Stimulated activated CD8-positive, alpha-beta memory T cell treated with anti-CD3 and anti-CD28 coated beads, Interleukin-15, amount 100 ng/mL, for 1 hour (primary cell): ENCODE measurements around the gene CRYBG1.
"Not testable (repeated sequence)": the region's sequence is repeated elsewhere in the genome, so short reads cannot be mapped to it uniquely, and the experiment has no call there.

Experiments used
- DNase-seq: peaks from one replicate; pipeline ENCODE4 v3.0.0-alpha.2; 2020; ENCODE audit warnings: low read depth

The CRYBG1 gene

GRCh38 chr6:106588937-106589336, 228.4 kb downstream of the CRYBG1 start:
- not testable (repeated sequence) for DNase-seq

GRCh38 chr6:106591111-106591825, 230.8 kb downstream of the CRYBG1 start:
- DNase-seq: no peak

- no peak for DNase-seq
Measured at GRCh38 chr6:106599440-106599839, 238.9 kb downstream of the CRYBG1 start.

GRCh38 chr6:106600329-106600728, 239.8 kb downstream of the CRYBG1 start:
- no peak for DNase-seq

- DNase-seq: no peak
Measured at GRCh38 chr6:106608080-106608668, 247.7 kb downstream of the CRYBG1 start.

GRCh38 chr6:106609699-106610098, 249.2 kb downstream of the CRYBG1 start:
- no peak for DNase-seq

GRCh38 chr6:106611030-106611429, 250.5 kb downstream of the CRYBG1 start:
- DNase-seq: no peak

GRCh38 chr6:106612671-106613416, 252.3 kb downstream of the CRYBG1 start:
- DNase-seq: no peak

GRCh38 chr6:106613590-106613989, 253.1 kb downstream of the CRYBG1 start:
- no peak for DNase-seq

- no peak for DNase-seq
Measured at GRCh38 chr6:106614166-106614565, 253.6 kb downstream of the CRYBG1 start.

GRCh38 chr6:106614592-106615257, 254.2 kb downstream of the CRYBG1 start:
- DNase-seq: no peak

- DNase-seq: no peak
Measured at GRCh38 chr6:106617302-106617701, 256.8 kb downstream of the CRYBG1 start.

GRCh38 chr6:106617857-106618256, 257.3 kb downstream of the CRYBG1 start:
- DNase-seq: no peak

- no peak for DNase-seq
Measured at GRCh38 chr6:106618324-106618723, 257.8 kb downstream of the CRYBG1 start.

- no peak for DNase-seq
Measured at GRCh38 chr6:106619223-106619622, 258.7 kb downstream of the CRYBG1 start.

GRCh38 chr6:106620931-106621672, 260.6 kb downstream of the CRYBG1 start:
- DNase-seq: no peak
